ENCODE results near the gene CELSR1.
A peak's percentile ranks its signal among the peaks of the same experiment; 100 is the strongest.

CELSR1 gene

GRCh38 chr22:46373159-46373558 lies 164.3 kb downstream of the CELSR1 start:
- peak overlapping the region; percentile 81 to 82 for H3K4me3 Mint-ChIP-seq
- ATAC-seq (replicated peaks) = peak; percentile 16

GRCh38 chr22:46372686-46373085 lies 164.7 kb downstream of the CELSR1 start:
- H3K27me3 Mint-ChIP-seq = no peaks in the 10 kb centered on the region
- DNase-seq (no peak), ATAC-seq (replicated peaks) (no peak)
- H3K9me3 Mint-ChIP-seq = peaks cover 2 to 14% of the 10 kb centered on the region in 2 donors
- peaks cover 9% of the 10 kb centered on the region for H3K36me3 Mint-ChIP-seq (ENCODE audit: insufficient read depth)
- H3K4me3 Mint-ChIP-seq = peak overlapping the region; percentile 81 to 82
- peak overlapping the region; percentile 63 to 95 for H3K27ac Mint-ChIP-seq
- peaks cover 54 to 63% of the 10 kb centered on the region in 2 donors for H3K4me1 Mint-ChIP-seq (ENCODE audit: low read depth in 2 of 2)

More at GRCh38 chr22:46373159-46373558, 164.3 kb downstream of the CELSR1 start:
- H3K9me3 Mint-ChIP-seq = peaks cover 2 to 14% of the 10 kb centered on the region in 2 donors
- H3K27ac Mint-ChIP-seq = peak overlapping the region; percentile 63 to 95
- H3K4me1 Mint-ChIP-seq (ENCODE audit: low read depth in 2 of 2) = peaks cover 52 to 61% of the 10 kb centered on the region in 2 donors
- DNase-seq = peak; percentile 24 to 32 (median 27)
- H3K27me3 Mint-ChIP-seq = no peaks in the 10 kb centered on the region
- H3K36me3 Mint-ChIP-seq (ENCODE audit: insufficient read depth) = peaks cover 9% of the 10 kb centered on the region

- DNase-seq (no peak), ATAC-seq (replicated peaks) (no peak)
- Mint-ChIP-seq H3K36me3 (ENCODE audit: insufficient read depth) (peaks cover 9% of the 10 kb centered on the region), H3K4me3 (peak overlapping the region; percentile 81 to 82), H3K27me3 (no peaks in the 10 kb centered on the region), H3K9me3 (peaks cover 2 to 14% of the 10 kb centered on the region in 2 donors), H3K27ac (peak overlapping the region; percentile 94 to 95), H3K4me1 (ENCODE audit: low read depth in 2 of 2) (peaks cover 55 to 64% of the 10 kb centered on the region in 2 donors)
Observed at GRCh38 chr22:46371623-46372226, 165.7 kb downstream of the CELSR1 start.

DNA sequence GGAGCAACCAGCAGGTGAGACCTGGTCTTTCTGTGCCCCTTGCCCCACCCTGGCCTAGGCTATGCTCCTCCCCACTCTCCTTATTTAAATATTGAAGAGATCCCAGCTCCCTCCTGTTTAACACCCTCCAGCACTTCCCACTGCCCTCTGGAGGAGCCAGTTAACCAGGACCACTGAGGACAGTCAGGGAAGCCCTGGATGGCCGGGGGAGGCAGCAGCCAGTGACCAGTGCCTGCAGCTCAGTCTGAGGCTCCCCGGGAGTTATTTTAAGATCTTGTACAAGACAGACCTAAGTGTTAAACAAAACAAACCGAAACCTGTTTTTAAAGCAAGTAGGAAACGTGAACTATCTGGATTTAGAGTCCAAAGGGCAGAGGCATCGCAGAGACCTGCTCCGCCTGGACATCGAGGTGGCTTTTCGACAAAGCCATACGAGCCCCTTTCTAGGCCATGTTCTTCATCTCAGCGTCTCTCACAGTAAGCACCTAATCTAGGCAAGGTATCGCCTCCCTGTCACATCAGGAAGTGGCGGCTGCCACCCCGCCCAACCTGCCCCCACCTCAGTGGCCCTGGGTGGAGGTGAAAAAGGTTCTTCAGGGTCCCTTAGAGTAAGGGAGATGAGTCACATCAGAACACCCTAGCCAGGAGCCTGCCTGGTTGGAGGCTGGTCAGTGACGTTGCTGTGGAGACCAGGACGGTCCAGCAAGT lies 166.7 kb downstream of the CELSR1 start:
- H3K27me3 Mint-ChIP-seq = no peaks in the 10 kb centered on the region
- peak overlapping the region; percentile 94 to 95 for H3K27ac Mint-ChIP-seq
- H3K9me3 Mint-ChIP-seq = peaks cover 0 to 8% of the 10 kb centered on the region in 2 donors
- peaks cover 53 to 62% of the 10 kb centered on the region in 2 donors for H3K4me1 Mint-ChIP-seq (ENCODE audit: low read depth in 2 of 2)
- H3K36me3 Mint-ChIP-seq (ENCODE audit: insufficient read depth) = peaks cover 9% of the 10 kb centered on the region
- DNase-seq = peak; percentile 77 to 78 (median 78)
- H3K4me3 Mint-ChIP-seq = peak overlapping the region; percentile 81 to 82
- peak; percentile 80 for ATAC-seq (replicated peaks)

DNA sequence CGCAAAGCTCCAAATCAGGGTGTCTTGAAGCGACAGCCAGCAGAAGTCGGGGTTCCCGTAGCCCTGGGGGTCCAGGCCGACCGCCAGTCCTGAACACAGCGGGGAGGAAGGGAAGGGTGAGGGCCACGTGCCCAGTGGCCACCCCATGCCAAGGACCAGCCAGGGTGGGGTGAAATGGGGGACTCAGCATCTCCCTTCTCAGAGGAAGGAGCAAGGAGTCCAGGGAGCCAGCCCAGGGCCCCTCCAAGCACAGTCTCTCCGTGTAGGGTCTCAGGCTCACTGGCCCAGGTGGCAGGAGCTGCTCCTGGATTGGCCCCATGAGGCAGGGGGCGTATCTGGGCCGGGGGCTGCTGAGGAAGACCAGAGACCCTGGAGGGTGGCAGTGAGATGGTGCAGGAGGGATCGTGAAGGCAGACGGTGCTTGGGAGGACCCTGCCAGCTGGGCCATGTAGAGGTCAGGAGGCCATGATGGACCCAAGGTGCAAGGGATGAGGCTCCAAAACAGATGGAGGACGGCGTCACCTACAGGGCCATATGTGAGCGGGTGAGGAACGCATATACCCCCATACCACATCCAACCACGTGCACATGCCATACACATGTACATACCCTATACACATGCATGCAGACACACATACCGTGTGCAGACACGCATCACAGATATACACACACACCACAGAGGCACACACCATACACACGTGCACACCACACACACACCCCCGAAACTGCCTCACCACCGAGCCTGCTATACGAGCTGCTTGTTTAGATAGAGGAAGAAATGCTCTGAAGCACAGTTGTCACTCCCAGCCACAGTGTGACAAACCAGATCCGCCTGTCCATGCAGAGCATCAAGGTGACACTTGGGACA lies 167.5 kb downstream of the CELSR1 start:
- DNase-seq (peak in 2 of 3 experiments; percentile 25 to 26), ATAC-seq (replicated peaks) (peak; percentile 31)
- Mint-ChIP-seq H3K36me3 (ENCODE audit: insufficient read depth) (peaks cover 4% of the 10 kb centered on the region), H3K4me3 (peak overlapping the region; percentile 81 to 82), H3K9me3 (peaks cover 0 to under 1% of the 10 kb centered on the region in 2 donors), H3K27me3 (no peaks in the 10 kb centered on the region), H3K4me1 (ENCODE audit: low read depth in 2 of 2) (peaks cover 52 to 56% of the 10 kb centered on the region in 2 donors), H3K27ac (peak overlapping the region; percentile 94 to 95)

GRCh38 chr22:46368871-46369715 lies 168.3 kb downstream of the CELSR1 start:
- Mint-ChIP-seq H3K27ac (peak overlapping the region in 1 of 2 donors; percentile 94), H3K4me3 (peak overlapping the region; percentile 81 to 82), H3K27me3 (no peaks in the 10 kb centered on the region), H3K4me1 (ENCODE audit: low read depth in 2 of 2) (peaks cover 47 to 52% of the 10 kb centered on the region in 2 donors), H3K36me3 (ENCODE audit: insufficient read depth) (peaks cover 4% of the 10 kb centered on the region), H3K9me3 (no peaks in the 10 kb centered on the region)
- DNase-seq (no peak), ATAC-seq (replicated peaks) (no peak)

- Mint-ChIP-seq H3K36me3 (ENCODE audit: insufficient read depth) (peaks cover 4% of the 10 kb centered on the region), H3K27me3 (no peaks in the 10 kb centered on the region), H3K4me3 (peak overlapping the region in 1 of 2 donors; percentile 42), H3K9me3 (no peaks in the 10 kb centered on the region), H3K27ac (no peak overlapping the region), H3K4me1 (ENCODE audit: low read depth in 2 of 2) (peaks cover 42 to 46% of the 10 kb centered on the region in 2 donors)
- DNase-seq (no peak), ATAC-seq (replicated peaks) (no peak)
Observed at GRCh38 chr22:46368422-46368821, 169.0 kb downstream of the CELSR1 start.

DNA sequence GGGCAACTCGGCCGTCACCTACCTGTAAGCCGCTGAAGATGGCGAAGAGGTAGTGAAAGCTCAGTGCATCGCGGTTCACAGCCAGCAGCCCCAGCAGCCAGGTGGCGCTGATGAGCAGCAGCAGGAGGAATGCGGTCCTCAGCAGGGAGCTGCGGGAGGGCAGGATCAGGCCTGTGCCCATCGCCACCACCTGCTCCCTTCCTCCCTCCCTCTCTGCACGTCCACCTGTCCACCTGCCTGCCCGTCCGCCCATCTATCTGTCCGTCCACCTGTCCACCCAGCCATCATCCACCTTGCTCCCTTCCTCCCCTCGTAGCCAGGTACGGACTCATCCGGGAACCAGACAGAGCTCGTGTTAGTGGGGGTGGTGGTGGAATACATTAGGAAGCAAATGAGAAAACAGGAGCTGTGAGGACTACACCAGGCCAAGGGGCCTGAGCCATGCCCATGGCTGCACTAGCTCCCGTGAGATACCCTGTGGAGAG lies 169.7 kb downstream of the CELSR1 start:
- H3K4me3 Mint-ChIP-seq = peak overlapping the region; percentile 44 to 53
- H3K27ac Mint-ChIP-seq = peak overlapping the region in 1 of 2 donors; percentile 67
- DNase-seq (peak; percentile 76 to 80 (median 79)), ATAC-seq (replicated peaks) (peak; percentile 35)
- peaks cover 0 to 5% of the 10 kb centered on the region in 2 donors for H3K27me3 Mint-ChIP-seq
- H3K9me3 Mint-ChIP-seq = no peaks in the 10 kb centered on the region
- peaks cover 37 to 44% of the 10 kb centered on the region in 2 donors for H3K4me1 Mint-ChIP-seq (ENCODE audit: low read depth in 2 of 2)
- peaks cover 4% of the 10 kb centered on the region for H3K36me3 Mint-ChIP-seq (ENCODE audit: insufficient read depth)

- Mint-ChIP-seq H3K4me1 (ENCODE audit: low read depth in 2 of 2) (peaks cover 30 to 42% of the 10 kb centered on the region in 2 donors), H3K9me3 (no peaks in the 10 kb centered on the region), H3K27ac (peak overlapping the region in 1 of 2 donors; percentile 67), H3K27me3 (peaks cover 0 to 6% of the 10 kb centered on the region in 2 donors), H3K36me3 (ENCODE audit: insufficient read depth) (peaks cover 4% of the 10 kb centered on the region), H3K4me3 (peak overlapping the region in 1 of 2 donors; percentile 53)
- DNase-seq (no peak), ATAC-seq (replicated peaks) (no peak)
Observed at GRCh38 chr22:46366801-46367706, 170.4 kb downstream of the CELSR1 start.

- Mint-ChIP-seq H3K36me3 (ENCODE audit: insufficient read depth) (peaks cover 4% of the 10 kb centered on the region), H3K27me3 (peaks cover 0 to 6% of the 10 kb centered on the region in 2 donors), H3K9me3 (no peaks in the 10 kb centered on the region), H3K4me3 (peak overlapping the region in 1 of 2 donors; percentile 53), H3K4me1 (ENCODE audit: low read depth in 2 of 2) (peaks cover 23 to 35% of the 10 kb centered on the region in 2 donors), H3K27ac (no peak overlapping the region)
- ATAC-seq (replicated peaks) = no peak
- DNase-seq = no peak
Observed at GRCh38 chr22:46366327-46366731, 171.1 kb downstream of the CELSR1 start.

GRCh38 chr22:46365166-46365624 lies 172.2 kb downstream of the CELSR1 start:
- DNase-seq (no peak), ATAC-seq (replicated peaks) (no peak)
- no peaks in the 10 kb centered on the region for H3K9me3 Mint-ChIP-seq
- H3K27ac Mint-ChIP-seq = no peak overlapping the region
- H3K4me3 Mint-ChIP-seq = no peak overlapping the region
- H3K36me3 Mint-ChIP-seq (ENCODE audit: insufficient read depth) = peaks cover 4% of the 10 kb centered on the region
- H3K4me1 Mint-ChIP-seq (ENCODE audit: low read depth in 2 of 2) = peaks cover 12 to 23% of the 10 kb centered on the region in 2 donors
- peaks cover 0 to 6% of the 10 kb centered on the region in 2 donors for H3K27me3 Mint-ChIP-seq
